ENCODE data around the gene ADAM10.

Gene ADAM10

DNA sequence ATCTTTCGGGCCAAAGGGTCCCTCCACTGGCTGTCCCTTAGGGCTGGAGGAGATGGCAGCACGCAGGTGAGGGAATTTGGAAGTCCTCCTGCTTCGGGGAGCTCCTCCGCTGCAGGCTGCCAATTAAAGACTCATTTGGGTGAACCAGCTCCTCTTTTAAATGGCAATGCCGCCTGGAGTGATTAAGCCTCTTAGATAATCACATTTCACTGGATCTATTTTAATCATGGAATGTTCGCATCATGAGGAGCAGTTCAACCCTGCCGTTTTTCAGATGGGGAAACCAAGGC is 199.8 kb downstream of the ADAM10 start:
- no peak overlapping the region for H3K4me3 ChIP-seq (ENCODE audit: low read depth, low read length)
- CTCF ChIA-PET: no interaction called here
- H3K27ac ChIP-seq (ENCODE audit: extremely low read depth, low read depth, low read length): no peak overlapping the region
- no peaks in the 10 kb centered on the region for H3K36me3 ChIP-seq (ENCODE audit: control insufficient read depth in 2 of 2, insufficient read depth in 1 of 2, low read length in 2 of 2)
- no peak for TF ChIP-seq ZNF324 (tag by site-specific recombination; IDR thresholded peaks at IDR 0.05)
- TF ChIP-seq, protein P1, sequence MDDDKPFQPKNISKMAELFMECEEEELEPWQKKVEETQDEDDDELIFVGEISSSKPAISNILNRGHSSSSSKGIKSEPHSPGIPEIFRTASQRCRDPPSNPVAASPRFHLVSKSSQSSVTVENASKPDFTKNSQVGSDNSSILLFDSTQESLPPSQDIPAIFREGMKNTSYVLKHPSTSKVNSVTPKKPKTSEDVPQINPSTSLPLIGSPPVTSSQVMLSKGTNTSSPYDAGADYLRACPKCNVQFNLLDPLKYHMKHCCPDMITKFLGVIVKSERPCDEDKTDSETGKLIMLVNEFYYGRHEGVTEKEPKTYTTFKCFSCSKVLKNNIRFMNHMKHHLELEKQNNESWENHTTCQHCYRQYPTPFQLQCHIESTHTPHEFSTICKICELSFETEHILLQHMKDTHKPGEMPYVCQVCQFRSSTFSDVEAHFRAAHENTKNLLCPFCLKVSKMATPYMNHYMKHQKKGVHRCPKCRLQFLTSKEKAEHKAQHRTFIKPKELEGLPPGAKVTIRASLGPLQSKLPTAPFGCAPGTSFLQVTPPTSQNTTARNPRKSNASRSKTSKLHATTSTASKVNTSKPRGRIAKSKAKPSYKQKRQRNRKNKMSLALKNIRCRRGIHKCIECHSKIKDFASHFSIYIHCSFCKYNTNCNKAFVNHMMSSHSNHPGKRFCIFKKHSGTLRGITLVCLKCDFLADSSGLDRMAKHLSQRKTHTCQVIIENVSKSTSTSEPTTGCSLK (tag by site-specific recombination; IDR thresholded peaks at IDR 0.05): no peak
- TF ChIP-seq ZNF311 (tag by site-specific recombination; IDR thresholded peaks at IDR 0.05; ENCODE audit: borderline replicate concordance): no peak
- TF ChIP-seq, protein P2, sequence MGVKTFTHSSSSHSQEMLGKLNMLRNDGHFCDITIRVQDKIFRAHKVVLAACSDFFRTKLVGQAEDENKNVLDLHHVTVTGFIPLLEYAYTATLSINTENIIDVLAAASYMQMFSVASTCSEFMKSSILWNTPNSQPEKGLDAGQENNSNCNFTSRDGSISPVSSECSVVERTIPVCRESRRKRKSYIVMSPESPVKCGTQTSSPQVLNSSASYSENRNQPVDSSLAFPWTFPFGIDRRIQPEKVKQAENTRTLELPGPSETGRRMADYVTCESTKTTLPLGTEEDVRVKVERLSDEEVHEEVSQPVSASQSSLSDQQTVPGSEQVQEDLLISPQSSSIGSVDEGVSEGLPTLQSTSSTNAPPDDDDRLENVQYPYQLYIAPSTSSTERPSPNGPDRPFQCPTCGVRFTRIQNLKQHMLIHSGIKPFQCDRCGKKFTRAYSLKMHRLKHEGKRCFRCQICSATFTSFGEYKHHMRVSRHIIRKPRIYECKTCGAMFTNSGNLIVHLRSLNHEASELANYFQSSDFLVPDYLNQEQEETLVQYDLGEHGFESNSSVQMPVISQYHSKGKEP (tag by site-specific recombination; IDR thresholded peaks at IDR 0.05): no peak
- TF ChIP-seq ZNF426 (tag by site-specific recombination; IDR thresholded peaks at IDR 0.05): no peak
- no peak for TF ChIP-seq ZNF747 (tag by site-specific recombination; IDR thresholded peaks at IDR 0.05)
- TF ChIP-seq, protein P3, sequence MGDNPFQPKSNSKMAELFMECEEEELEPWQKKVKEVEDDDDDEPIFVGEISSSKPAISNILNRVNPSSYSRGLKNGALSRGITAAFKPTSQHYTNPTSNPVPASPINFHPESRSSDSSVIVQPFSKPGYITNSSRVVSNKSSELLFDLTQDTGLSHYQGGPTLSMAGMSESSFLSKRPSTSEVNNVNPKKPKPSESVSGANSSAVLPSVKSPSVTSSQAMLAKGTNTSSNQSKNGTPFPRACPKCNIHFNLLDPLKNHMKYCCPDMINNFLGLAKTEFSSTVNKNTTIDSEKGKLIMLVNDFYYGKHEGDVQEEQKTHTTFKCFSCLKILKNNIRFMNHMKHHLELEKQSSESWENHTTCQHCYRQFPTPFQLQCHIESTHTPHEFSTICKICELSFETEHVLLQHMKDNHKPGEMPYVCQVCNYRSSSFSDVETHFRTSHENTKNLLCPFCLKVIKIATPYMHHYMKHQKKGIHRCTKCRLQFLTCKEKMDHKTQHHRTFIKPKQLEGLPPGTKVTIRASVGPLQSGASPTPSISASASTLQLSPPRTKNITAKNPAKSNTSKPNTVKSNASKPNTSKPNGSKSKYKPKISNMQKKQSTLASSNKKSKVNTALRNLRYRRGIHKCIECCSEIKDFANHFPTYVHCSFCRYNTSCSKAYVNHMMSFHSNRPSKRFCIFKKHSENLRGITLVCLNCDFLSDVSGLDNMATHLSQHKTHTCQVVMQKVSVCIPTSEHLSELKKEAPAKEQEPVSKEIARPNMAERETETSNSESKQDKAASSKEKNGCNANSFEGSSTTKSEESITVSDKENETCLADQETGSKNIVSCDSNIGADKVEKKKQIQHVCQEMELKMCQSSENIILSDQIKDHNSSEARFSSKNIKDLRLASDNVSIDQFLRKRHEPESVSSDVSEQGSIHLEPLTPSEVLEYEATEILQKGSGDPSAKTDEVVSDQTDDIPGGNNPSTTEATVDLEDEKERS (tag by site-specific recombination; IDR thresholded peaks at IDR 0.05): no peak
- TF ChIP-seq ZNF169 (tag by site-specific recombination; IDR thresholded peaks at IDR 0.05): no peak
- TF ChIP-seq ZNF670 (tag by site-specific recombination; IDR thresholded peaks at IDR 0.05; ENCODE audit: low read depth): no peak
- no peak for TF ChIP-seq ZFHX2 (tag by site-specific recombination; conservative IDR thresholded peaks at IDR 0.05)
- TF ChIP-seq ZNF223 (tag by site-specific recombination; IDR thresholded peaks at IDR 0.05): no peak
- no peak for TF ChIP-seq ZBTB7A (tag by site-specific recombination; IDR thresholded peaks at IDR 0.05; ENCODE audit: low read depth)
- no peak for TF ChIP-seq ZNF658 (tag by site-specific recombination; IDR thresholded peaks at IDR 0.05)
- no peak for TF ChIP-seq ZNF660 (tag by site-specific recombination; IDR thresholded peaks at IDR 0.05)
- TF ChIP-seq ZEB2 (tag by site-specific recombination; IDR thresholded peaks at IDR 0.05): no peak
- TF ChIP-seq ZFP3 (tag by site-specific recombination; IDR thresholded peaks at IDR 0.05; ENCODE audit: low read depth): no peak
- TF ChIP-seq, protein P4, sequence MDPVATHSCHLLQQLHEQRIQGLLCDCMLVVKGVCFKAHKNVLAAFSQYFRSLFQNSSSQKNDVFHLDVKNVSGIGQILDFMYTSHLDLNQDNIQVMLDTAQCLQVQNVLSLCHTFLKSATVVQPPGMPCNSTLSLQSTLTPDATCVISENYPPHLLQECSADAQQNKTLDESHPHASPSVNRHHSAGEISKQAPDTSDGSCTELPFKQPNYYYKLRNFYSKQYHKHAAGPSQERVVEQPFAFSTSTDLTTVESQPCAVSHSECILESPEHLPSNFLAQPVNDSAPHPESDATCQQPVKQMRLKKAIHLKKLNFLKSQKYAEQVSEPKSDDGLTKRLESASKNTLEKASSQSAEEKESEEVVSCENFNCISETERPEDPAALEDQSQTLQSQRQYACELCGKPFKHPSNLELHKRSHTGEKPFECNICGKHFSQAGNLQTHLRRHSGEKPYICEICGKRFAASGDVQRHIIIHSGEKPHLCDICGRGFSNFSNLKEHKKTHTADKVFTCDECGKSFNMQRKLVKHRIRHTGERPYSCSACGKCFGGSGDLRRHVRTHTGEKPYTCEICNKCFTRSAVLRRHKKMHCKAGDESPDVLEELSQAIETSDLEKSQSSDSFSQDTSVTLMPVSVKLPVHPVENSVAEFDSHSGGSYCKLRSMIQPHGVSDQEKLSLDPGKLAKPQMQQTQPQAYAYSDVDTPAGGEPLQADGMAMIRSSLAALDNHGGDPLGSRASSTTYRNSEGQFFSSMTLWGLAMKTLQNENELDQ (tag by site-specific recombination; IDR thresholded peaks at IDR 0.05; ENCODE audit: low read depth): no peak
- no peak for TF ChIP-seq KLF1 (tag by site-specific recombination; IDR thresholded peaks at IDR 0.05)
- H3K9me3 ChIP-seq (ENCODE audit: control insufficient read depth, insufficient read depth, low read depth, low read length): no peaks in the 10 kb centered on the region
- no peaks in the 10 kb centered on the region for H3K4me1 ChIP-seq (ENCODE audit: control insufficient read depth, insufficient read depth, low read length)
- POLR2A ChIA-PET: interaction anchor here (0.6 kb wide), 1 partner anchor 1611 kb away, joined by 4 read pairs; no protein-coding TSS in a partner anchor

All from HEK293 (cell line).